ENCODE results near the gene ALKBH6.
A peak's percentile ranks its signal among the peaks of the same experiment; 100 is the strongest.

ALKBH6 gene

GRCh38 chr19:36013280-36014011 is 567 bp downstream of the ALKBH6 start:
- no peaks in the 10 kb centered on the region for H4K20me1 ChIP-seq (ENCODE audit: insufficient read depth)
- TF ChIP-seq CTCF (conservative IDR thresholded peaks at IDR 0.05; ENCODE audit: low read depth, low read length) = no peak

GRCh38 chr19:36010402-36010801 is 3.6 kb downstream of the ALKBH6 start:
- Histone ChIP-seq H3K27ac (no peak overlapping the region), H3K79me2 (ENCODE audit: insufficient read depth, low read depth) (peaks cover 8% of the 10 kb centered on the region; the same call in 1 of the 2 replicates), H3K4me3 (IDR thresholded peaks at IDR 0.05; ENCODE audit: insufficient read depth, low read depth, low read length) (no peak overlapping the region), H2AFZ (ENCODE audit: low read depth) (no peak overlapping the region), H3K27me3 (ENCODE audit: insufficient read depth, low read depth) (no peaks in the 10 kb centered on the region), H3K4me2 (no peak overlapping the region), H3K9ac (no peak overlapping the region), H3K36me3 (ENCODE audit: insufficient read depth) (no peaks in the 10 kb centered on the region), H3K4me1 (ENCODE audit: low read depth, poor library complexity, severe bottlenecking) (peaks cover 12% of the 10 kb centered on the region), H4K20me1 (ENCODE audit: insufficient read depth) (no peaks in the 10 kb centered on the region)
- TF ChIP-seq CTCF (conservative IDR thresholded peaks at IDR 0.05; ENCODE audit: low read depth, low read length) = no peak

More at GRCh38 chr19:36013280-36014011, 567 bp downstream of the ALKBH6 start:
- Histone ChIP-seq H3K4me2 (peak overlapping the region; percentile 98), H2AFZ (ENCODE audit: low read depth) (peak overlapping the region; percentile 73), H3K9ac (peak overlapping the region; percentile 59), H3K36me3 (ENCODE audit: insufficient read depth) (no peaks in the 10 kb centered on the region), H3K27ac (no peak overlapping the region), H3K27me3 (ENCODE audit: insufficient read depth, low read depth) (no peaks in the 10 kb centered on the region), H3K4me1 (ENCODE audit: low read depth, poor library complexity, severe bottlenecking) (peaks cover 15% of the 10 kb centered on the region), H3K4me3 (IDR thresholded peaks at IDR 0.05; ENCODE audit: insufficient read depth, low read depth, low read length) (no peak overlapping the region), H3K79me2 (ENCODE audit: insufficient read depth, low read depth) (peaks cover 8% of the 10 kb centered on the region; the same call in 1 of the 2 replicates)

- H2AFZ ChIP-seq (ENCODE audit: low read depth) = no peak overlapping the region
- H3K4me2 ChIP-seq = no peak overlapping the region
- no peak overlapping the region for H3K4me3 ChIP-seq (IDR thresholded peaks at IDR 0.05; ENCODE audit: insufficient read depth, low read depth, low read length)
- H3K27ac ChIP-seq = no peak overlapping the region
- H4K20me1 ChIP-seq (ENCODE audit: insufficient read depth) = no peaks in the 10 kb centered on the region
- no peak for TF ChIP-seq CTCF (conservative IDR thresholded peaks at IDR 0.05; ENCODE audit: low read depth, low read length)
- no peaks in the 10 kb centered on the region for H3K36me3 ChIP-seq (ENCODE audit: insufficient read depth)
- peaks cover 6% of the 10 kb centered on the region for H3K4me1 ChIP-seq (ENCODE audit: low read depth, poor library complexity, severe bottlenecking)
- H3K27me3 ChIP-seq (ENCODE audit: insufficient read depth, low read depth) = no peaks in the 10 kb centered on the region
- H3K79me2 ChIP-seq (ENCODE audit: insufficient read depth, low read depth) = peaks cover 3% of the 10 kb centered on the region; the same call in 1 of the 2 replicates
- no peak overlapping the region for H3K9ac ChIP-seq
Measured at GRCh38 chr19:36009633-36010379, 4.2 kb downstream of the ALKBH6 start.

- H3K4me3 ChIP-seq (IDR thresholded peaks at IDR 0.05; ENCODE audit: insufficient read depth, low read depth, low read length) = no peak overlapping the region
- H3K4me1 ChIP-seq (ENCODE audit: low read depth, poor library complexity, severe bottlenecking) = peaks cover 5% of the 10 kb centered on the region
- H4K20me1 ChIP-seq (ENCODE audit: insufficient read depth) = no peaks in the 10 kb centered on the region
- H3K36me3 ChIP-seq (ENCODE audit: insufficient read depth) = no peaks in the 10 kb centered on the region
- H3K27me3 ChIP-seq (ENCODE audit: insufficient read depth, low read depth) = no peaks in the 10 kb centered on the region
- H3K27ac ChIP-seq = no peak overlapping the region
- no peak overlapping the region for H2AFZ ChIP-seq (ENCODE audit: low read depth)
- no peak overlapping the region for H3K9ac ChIP-seq
- no peaks in the 10 kb centered on the region; the same call in 1 of the 2 replicates for H3K79me2 ChIP-seq (ENCODE audit: insufficient read depth, low read depth)
- TF ChIP-seq CTCF (conservative IDR thresholded peaks at IDR 0.05; ENCODE audit: low read depth, low read length) = no peak
- H3K4me2 ChIP-seq = peak overlapping the region; percentile 39; the same call in 1 of the 2 replicates
Measured at GRCh38 chr19:36009220-36009619, 4.8 kb downstream of the ALKBH6 start.
